HepG2 (cell line): ENCODE measurements around the gene PSRC1. TPM values are rescaled to one million over a fixed set of nuclear protein-coding genes. Genes with fewer than 3 reads are reported as not detected.

Source experiments
- ARNTL ChIP-seq: sonication (generic); formaldehyde crosslinking; IDR thresholded peaks from 2 replicates; pipeline ENCODE4 v1.4.0; 2020; ENCODE audit warnings: mild to moderate bottlenecking, missing genetic modification reagents
- ATF7-NPFF ChIP-seq: sonication (generic); formaldehyde crosslinking; IDR thresholded peaks from 2 replicates; pipeline ENCODE4 v1.8.1; 2023; ENCODE audit warnings: mild to moderate bottlenecking, low read depth, missing genetic modification reagents, moderate library complexity
- BORCS8-MEF2B ChIP-seq: sonication (generic); formaldehyde crosslinking; IDR thresholded peaks from 2 replicates; pipeline ENCODE4 v1.8.0; 2022; ENCODE audit warnings: mild to moderate bottlenecking, missing genetic modification reagents
- CC2D1A ChIP-seq: sonication (generic); formaldehyde crosslinking; IDR thresholded peaks from 2 replicates; pipeline ENCODE4 v1.8.1; 2023; ENCODE audit warnings: mild to moderate bottlenecking, missing genetic modification reagents
- HDAC6 ChIP-seq: fragments of 200-600 bp; sonication (generic); IDR thresholded peaks from 2 replicates; pipeline ENCODE4 v1.7.0; 2017; ENCODE audit warnings: mild to moderate bottlenecking, antibody characterized with exemption, low read length, low read depth
- KAT7 ChIP-seq: IDR thresholded peaks from 2 replicates; pipeline ENCODE4 v1.6.1; 2018; ENCODE audit warnings: borderline replicate concordance, missing compliant biosample characterization
- KDM5B ChIP-seq: sonication (generic); formaldehyde crosslinking; IDR thresholded peaks from 2 replicates; pipeline ENCODE4 v1.4.0; 2020; ENCODE audit warnings: missing genetic modification reagents, mild to moderate bottlenecking, borderline replicate concordance
- MAFK ChIP-seq, 2 experiments: IDR thresholded peaks in 1 of 2; conservative IDR thresholded peaks in 1 of 2; 2 replicates each; pipeline ENCODE4 v1.6.1; 2011; ENCODE audit warnings: improper control_type of control experiment in 2 of 2, low read length in 2 of 2
- NPAS2 ChIP-seq: sonication (generic); formaldehyde crosslinking; IDR thresholded peaks from 2 replicates; pipeline ENCODE4 v1.8.0; 2022; ENCODE audit warnings: mild to moderate bottlenecking, missing genetic modification reagents, borderline replicate concordance
- POLR2A ChIP-seq, 2 experiments: IDR thresholded peaks; 2 replicates each; pipeline ENCODE4 v1.6.1; 2011; ENCODE audit warnings: low read depth in 2 of 2, low read length in 2 of 2, mild to moderate bottlenecking in 1 of 2, moderate library complexity in 1 of 2; ENCODE audit not compliant: insufficient read depth in 1 of 2
- POLR2G ChIP-seq: fragments of 200-400 bp; formaldehyde crosslinking; IDR thresholded peaks from 2 replicates; pipeline ENCODE4 v1.6.1; 2018; ENCODE audit warnings: mild to moderate bottlenecking, low read depth, low read length, moderate library complexity
- TEAD3 ChIP-seq: optimal IDR thresholded peaks from 2 replicates; pipeline ENCODE3; 2016; ENCODE audit warnings: borderline replicate concordance
- U2AF2 ChIP-seq: fragments of 200-400 bp; formaldehyde crosslinking; IDR thresholded peaks from 2 replicates; pipeline ENCODE4 v1.6.1; 2017; ENCODE audit warnings: low read depth, mild to moderate bottlenecking, low read length
- ZBTB38 ChIP-seq: sonication (generic); formaldehyde crosslinking; IDR thresholded peaks from 2 replicates; pipeline ENCODE4 v1.5.1; 2020; ENCODE audit warnings: mild to moderate bottlenecking, missing genetic modification reagents
- ZFY ChIP-seq: sonication (generic); formaldehyde crosslinking; IDR thresholded peaks from 2 replicates; pipeline ENCODE4 v1.4.0; 2020; ENCODE audit warnings: missing genetic modification reagents
- ZFYVE20 ChIP-seq: sonication (generic); formaldehyde crosslinking; IDR thresholded peaks from 2 replicates; pipeline ENCODE4 v1.8.0; 2023; ENCODE audit warnings: low read depth, mild to moderate bottlenecking, moderate library complexity, missing genetic modification reagents, borderline replicate concordance
- ZMYM3 ChIP-seq: sonication (generic); formaldehyde crosslinking; IDR thresholded peaks from 2 replicates; pipeline ENCODE4 v1.5.1; 2020; ENCODE audit warnings: mild to moderate bottlenecking, missing genetic modification reagents
- ZNF264 ChIP-seq: sonication (generic); formaldehyde crosslinking; IDR thresholded peaks from 2 replicates; pipeline ENCODE4 v1.4.0; 2020; ENCODE audit warnings: missing genetic modification reagents
- ZNF883 ChIP-seq: sonication (generic); formaldehyde crosslinking; IDR thresholded peaks from 2 replicates; pipeline ENCODE4 v1.5.1; 2020; ENCODE audit warnings: mild to moderate bottlenecking, missing genetic modification reagents; ENCODE audit errors: not compliant biosample characterization
- polyA plus RNA-seq, 8 experiments: library from polyadenylated mRNA; depleted of rRNA in 3 of 8; stranded (reverse) in 7 of 8; unstranded in 1 of 8; fragments of >200 nt; fragmentation: Illumina TruSeq in 4 of 8; extraction: Trizol in 4 of 8; gene quantifications; 2 replicates each; pipeline versions ENCODE4 v1.2.1 to v1.2.3, GENCODE V29; 2011 to 2016; ENCODE audit warnings: low read depth in 4 of 8, missing spikeins in 1 of 8, mixed read lengths in 1 of 8; ENCODE audit not compliant: insufficient read depth in 1 of 8
- total RNA-seq, 5 experiments: library from RNA; depleted of rRNA; stranded (reverse); fragments of >200 nt; fragmentation: Illumina TruSeq; extraction: Trizol; gene quantifications; 2 replicates each; pipeline ENCODE4 v1.2.3, GENCODE V29; 2016; ENCODE audit warnings: low read depth in 1 of 5
- TF ChIP-seq, protein P1 (sequence below): sonication (generic); formaldehyde crosslinking; IDR thresholded peaks from 2 replicates; pipeline ENCODE4 v1.8.1; 2023; ENCODE audit warnings: mild to moderate bottlenecking, moderate library complexity, missing genetic modification reagents
- TF ChIP-seq, protein P2 (sequence below): sonication (generic); formaldehyde crosslinking; IDR thresholded peaks from 2 replicates; pipeline ENCODE4 v1.8.0; 2022; ENCODE audit warnings: low read depth, missing genetic modification reagents
- TF ChIP-seq, protein P3 (sequence below): sonication (generic); formaldehyde crosslinking; conservative IDR thresholded peaks from 2 replicates; pipeline ENCODE4 v1.8.1; 2023; ENCODE audit warnings: missing genetic modification reagents
- TF ChIP-seq, protein P4 (sequence below): sonication (generic); formaldehyde crosslinking; IDR thresholded peaks from 2 replicates; pipeline ENCODE4 v1.4.0; 2020; ENCODE audit warnings: missing genetic modification reagents

PSRC1 gene
- total and polyA plus RNA-seq, 2 of the 13 experiments (the other 11 are each of a cell fraction or from before 2014, with no cell fraction given), result 28.6 to 30.3 TPM

GRCh38 chr1:109299558-109300343 is 16.8 kb upstream of the PSRC1 start (continued):
- TF ChIP-seq POLR2G (peak; percentile 63; the same call in 1 of the 2 replicates), POLR2A (IDR thresholded peaks at IDR 0.05; ENCODE audit: insufficient read depth in 1 of 2, low read depth in 2 of 2, low read length in 2 of 2) (peak; percentile 19 to 76; a peak in 3 of 4 replicates), ZNF264 (no peak), ZFY (CRISPR knock-in tag) (no peak), NPAS2 (no peak), CC2D1A (CRISPR knock-in tag) (no peak), TEAD3 (CRISPR knock-in tag) (no peak), U2AF2 (no peak), ZFYVE20 (CRISPR knock-in tag) (no peak), MAFK (conservative IDR thresholded peaks at IDR 0.05 in 1 of 2, IDR thresholded peaks at IDR 0.05 in 1 of 2; ENCODE audit: low read length in 2 of 2) (no peak), ATF7-NPFF (CRISPR knock-in tag) (no peak), ZNF883 (no peak), ZBTB38 (CRISPR knock-in tag) (peak; percentile 91), BORCS8-MEF2B (peak; percentile 40; the same call in 1 of the 2 replicates), KAT7 (CRISPR knock-in tag) (0 out of 2 replicates have a peak, but pooled peaks have one; percentile 5), KDM5B (CRISPR knock-in tag) (0 out of 2 replicates have a peak, but pooled peaks have one; percentile 2), ARNTL (no peak), ZMYM3 (CRISPR knock-in tag) (peak; percentile 52; the same call in 1 of the 2 replicates), HDAC6 (no peak)
- TF ChIP-seq, protein P1, sequence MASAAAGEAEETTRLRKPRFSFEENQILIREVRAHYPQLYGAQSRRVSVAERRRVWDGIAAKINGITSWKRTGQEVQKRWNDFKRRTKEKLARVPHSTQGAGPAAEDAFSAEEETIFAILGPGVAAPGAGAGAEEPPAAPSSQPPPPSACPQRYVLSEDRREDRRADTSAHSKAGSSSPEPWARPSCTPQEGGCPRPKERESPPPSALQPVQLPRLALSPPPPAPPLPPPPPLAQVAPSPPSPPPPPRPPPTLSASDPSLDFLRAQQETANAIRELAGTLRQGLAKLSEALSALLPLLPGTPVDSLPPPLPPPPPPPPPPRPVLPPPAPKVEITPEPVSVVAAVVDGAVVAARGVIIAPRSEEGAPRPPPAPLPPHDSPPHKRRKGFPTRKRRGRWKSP, result peak; percentile 67; the same call in 1 of the 2 replicates
- TF ChIP-seq, protein P2, sequence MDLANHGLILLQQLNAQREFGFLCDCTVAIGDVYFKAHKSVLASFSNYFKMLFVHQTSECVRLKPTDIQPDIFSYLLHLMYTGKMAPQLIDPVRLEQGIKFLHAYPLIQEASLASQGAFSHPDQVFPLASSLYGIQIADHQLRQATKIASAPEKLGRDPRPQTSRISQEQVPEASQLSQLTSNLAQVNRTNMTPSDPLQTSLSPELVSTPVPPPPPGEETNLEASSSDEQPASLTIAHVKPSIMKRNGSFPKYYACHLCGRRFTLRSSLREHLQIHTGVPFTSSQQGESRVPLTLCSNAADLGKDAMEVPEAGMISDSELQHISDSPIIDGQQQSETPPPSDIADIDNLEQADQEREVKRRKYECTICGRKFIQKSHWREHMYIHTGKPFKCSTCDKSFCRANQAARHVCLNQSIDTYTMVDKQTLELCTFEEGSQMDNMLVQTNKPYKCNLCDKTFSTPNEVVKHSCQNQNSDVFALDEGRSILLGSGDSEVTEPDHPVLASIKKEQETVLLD (CRISPR knock-in tag), result no peak
- TF ChIP-seq, protein P3, sequence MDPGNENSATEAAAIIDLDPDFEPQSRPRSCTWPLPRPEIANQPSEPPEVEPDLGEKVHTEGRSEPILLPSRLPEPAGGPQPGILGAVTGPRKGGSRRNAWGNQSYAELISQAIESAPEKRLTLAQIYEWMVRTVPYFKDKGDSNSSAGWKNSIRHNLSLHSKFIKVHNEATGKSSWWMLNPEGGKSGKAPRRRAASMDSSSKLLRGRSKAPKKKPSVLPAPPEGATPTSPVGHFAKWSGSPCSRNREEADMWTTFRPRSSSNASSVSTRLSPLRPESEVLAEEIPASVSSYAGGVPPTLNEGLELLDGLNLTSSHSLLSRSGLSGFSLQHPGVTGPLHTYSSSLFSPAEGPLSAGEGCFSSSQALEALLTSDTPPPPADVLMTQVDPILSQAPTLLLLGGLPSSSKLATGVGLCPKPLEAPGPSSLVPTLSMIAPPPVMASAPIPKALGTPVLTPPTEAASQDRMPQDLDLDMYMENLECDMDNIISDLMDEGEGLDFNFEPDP, result no peak
- TF ChIP-seq, protein P4, sequence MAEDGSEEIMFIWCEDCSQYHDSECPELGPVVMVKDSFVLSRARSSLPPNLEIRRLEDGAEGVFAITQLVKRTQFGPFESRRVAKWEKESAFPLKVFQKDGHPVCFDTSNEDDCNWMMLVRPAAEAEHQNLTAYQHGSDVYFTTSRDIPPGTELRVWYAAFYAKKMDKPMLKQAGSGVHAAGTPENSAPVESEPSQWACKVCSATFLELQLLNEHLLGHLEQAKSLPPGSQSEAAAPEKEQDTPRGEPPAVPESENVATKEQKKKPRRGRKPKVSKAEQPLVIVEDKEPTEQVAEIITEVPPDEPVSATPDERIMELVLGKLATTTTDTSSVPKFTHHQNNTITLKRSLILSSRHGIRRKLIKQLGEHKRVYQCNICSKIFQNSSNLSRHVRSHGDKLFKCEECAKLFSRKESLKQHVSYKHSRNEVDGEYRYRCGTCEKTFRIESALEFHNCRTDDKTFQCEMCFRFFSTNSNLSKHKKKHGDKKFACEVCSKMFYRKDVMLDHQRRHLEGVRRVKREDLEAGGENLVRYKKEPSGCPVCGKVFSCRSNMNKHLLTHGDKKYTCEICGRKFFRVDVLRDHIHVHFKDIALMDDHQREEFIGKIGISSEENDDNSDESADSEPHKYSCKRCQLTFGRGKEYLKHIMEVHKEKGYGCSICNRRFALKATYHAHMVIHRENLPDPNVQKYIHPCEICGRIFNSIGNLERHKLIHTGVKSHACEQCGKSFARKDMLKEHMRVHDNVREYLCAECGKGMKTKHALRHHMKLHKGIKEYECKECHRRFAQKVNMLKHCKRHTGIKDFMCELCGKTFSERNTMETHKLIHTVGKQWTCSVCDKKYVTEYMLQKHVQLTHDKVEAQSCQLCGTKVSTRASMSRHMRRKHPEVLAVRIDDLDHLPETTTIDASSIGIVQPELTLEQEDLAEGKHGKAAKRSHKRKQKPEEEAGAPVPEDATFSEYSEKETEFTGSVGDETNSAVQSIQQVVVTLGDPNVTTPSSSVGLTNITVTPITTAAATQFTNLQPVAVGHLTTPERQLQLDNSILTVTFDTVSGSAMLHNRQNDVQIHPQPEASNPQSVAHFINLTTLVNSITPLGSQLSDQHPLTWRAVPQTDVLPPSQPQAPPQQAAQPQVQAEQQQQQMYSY (CRISPR knock-in tag), result no peak
